HepG2 (cell line): ENCODE results near the gene ADGRB3. TPM values are rescaled to one million over a fixed set of nuclear protein-coding genes. Genes with fewer than 3 reads are reported as not detected.

ENCODE experiments used
- ATAC-seq: fragments of 200-7000 bp; cut with Tn5 transposase; 3 replicates; pipeline ENCODE4 v1.9.1; 2020; ENCODE audit warnings: mild to moderate bottlenecking, moderate library complexity
- BruUV-seq: library from RNA; stranded (reverse); fragments of 400-500 nt; replicated peaks from 2 replicates; lab custom pipeline; 2021; lab: Mats Ljungman, UMichigan
- CTCF ChIA-PET: fragments of 300-600 bp; formaldehyde crosslinking; extraction: SDS; loops from one replicate; lab custom pipeline; 2021; ENCODE audit warnings: low total read pairs, inconsistent platforms, low intra/inter-chr PET ratio; lab: Yijun Ruan, JAX
- POLR2A ChIA-PET: fragments of 350-600 bp; sonication (Branson Sonifier 250); formaldehyde crosslinking; loops from one replicate; lab custom pipeline; 2020; ENCODE audit warnings: antibody characterized with exemption, inconsistent platforms; lab: Yijun Ruan, JAX
- DNase-seq: peaks from one replicate; pipeline ENCODE4 v3.0.0-alpha.2; 2015; ENCODE audit warnings: low spot score
- FAIRE-seq: peaks from 3 replicates; lab custom pipeline; 2011; peaks lifted over from hg19 to GRCh38; lab: Jason Lieb, UNC
- H2AFZ ChIP-seq: one replicate; pipeline ENCODE4 v1.6.1; 2011; ENCODE audit warnings: low read length, inconsistent platforms
- H3K27ac ChIP-seq: fragments of 300-600 bp; 3 replicates; pipeline ENCODE4 v1.8.0; 2011; ENCODE audit warnings: mixed run types, mild to moderate bottlenecking, mixed read lengths, low read length, inconsistent platforms; ENCODE audit not compliant: insufficient read depth; ENCODE audit errors: extremely low read length
- H3K27me3 ChIP-seq, 2 experiments: fragments of 200-600 bp in 1 of 2; 2 replicates in 1 of 2; 3 replicates in 1 of 2; pipeline versions ENCODE4 v1.6.0 to v1.8.0; 2011; ENCODE audit warnings: low read length in 2 of 2, mild to moderate bottlenecking in 2 of 2, moderate library complexity in 2 of 2, inconsistent platforms in 1 of 2; ENCODE audit not compliant: insufficient read depth in 2 of 2, control insufficient read depth in 1 of 2
- H3K36me3 ChIP-seq, 2 experiments: fragments of 200-600 bp in 1 of 2; replicated peaks in 1 of 2; 2 replicates in 1 of 2; 3 replicates in 1 of 2; pipeline versions ENCODE4 v1.5.1 to v1.8.0; 2011; ENCODE audit warnings: low read length in 2 of 2, inconsistent platforms in 1 of 2; ENCODE audit not compliant: insufficient read depth in 2 of 2, control insufficient read depth in 1 of 2
- H3K4me1 ChIP-seq: 2 replicates; pipeline ENCODE4 v1.5.1; 2012; ENCODE audit warnings: low read length, inconsistent platforms; ENCODE audit not compliant: insufficient read depth
- H3K4me2 ChIP-seq: 2 replicates; pipeline ENCODE4 v1.6.0; 2011; ENCODE audit warnings: low read depth, low read length, inconsistent platforms
- H3K4me3 ChIP-seq, 3 experiments: fragments of 200-600 bp in 1 of 3; sonication (generic), shearing (Covaris generic) in 1 of 3; replicated peaks in 1 of 3; 2 replicates each; pipeline ENCODE4 v1.5.1; 2011 to 2016; ENCODE audit warnings: low read length in 3 of 3, inconsistent platforms in 2 of 3, low read depth in 2 of 3, mild to moderate bottlenecking in 2 of 3, control low read depth in 1 of 3, mixed read lengths in 1 of 3; ENCODE audit not compliant: insufficient read depth in 1 of 3
- H3K79me2 ChIP-seq: one replicate; pipeline ENCODE4 v1.6.1; 2011; ENCODE audit warnings: low read length, inconsistent platforms; ENCODE audit not compliant: insufficient read depth
- H3K9ac ChIP-seq: 2 replicates; pipeline ENCODE4 v1.6.0; 2011; ENCODE audit warnings: mild to moderate bottlenecking, low read depth, low read length, inconsistent platforms; ENCODE audit not compliant: insufficient read depth
- H3K9me3 ChIP-seq: 2 replicates; pipeline ENCODE4 v1.5.1; 2012; ENCODE audit warnings: mild to moderate bottlenecking, low read length
- H4K20me1 ChIP-seq: 2 replicates; pipeline ENCODE4 v1.6.0; 2011; ENCODE audit warnings: inconsistent platforms, mild to moderate bottlenecking, low read length, moderate library complexity; ENCODE audit not compliant: insufficient read depth
- BRD4 ChIP-seq: sonication (generic); formaldehyde crosslinking; IDR thresholded peaks from 2 replicates; pipeline ENCODE4 v1.4.0; 2020; ENCODE audit warnings: missing genetic modification reagents
- HHEX ChIP-seq: IDR thresholded peaks from 2 replicates; pipeline ENCODE4 v1.6.1; 2016; ENCODE audit warnings: control low read depth
- KDM3A ChIP-seq: IDR thresholded peaks from 2 replicates; pipeline ENCODE4 v1.6.1; 2018; ENCODE audit warnings: low read depth, missing compliant biosample characterization
- NFE2 ChIP-seq: sonication (generic); formaldehyde crosslinking; IDR thresholded peaks from 2 replicates; pipeline ENCODE4 v1.4.0; 2020; ENCODE audit warnings: missing genetic modification reagents
- RFX5 ChIP-seq: IDR thresholded peaks from 2 replicates; pipeline ENCODE4 v1.6.1; 2011; ENCODE audit warnings: low read depth, low read length, improper control_type of control experiment
- ZFP36L2 ChIP-seq: sonication (generic); formaldehyde crosslinking; IDR thresholded peaks from 2 replicates; pipeline ENCODE4 v1.4.0; 2020; ENCODE audit warnings: missing genetic modification reagents
- ZNF3 ChIP-seq: IDR thresholded peaks from 2 replicates; pipeline ENCODE4 v1.7.0; 2017; ENCODE audit warnings: inconsistent platforms
- ZNF572 ChIP-seq: sonication (generic); formaldehyde crosslinking; IDR thresholded peaks from 2 replicates; pipeline ENCODE4 v1.5.1; 2020; ENCODE audit warnings: mild to moderate bottlenecking, missing genetic modification reagents
- WGBS: methylation state at CpG from one replicate; pipeline ENCODE4 v1.1.6; 2017; ENCODE audit warnings: low lambda C conversion rate; 5-methylcytosine and 5-hydroxymethylcytosine counted together
- in situ Hi-C: cut with HindIII; loops from 2 replicates; pipeline ENCODE4 v1.10.0; 2017; ENCODE audit warnings: low pct_unique_long_range_greater_than_20kb; ENCODE audit not compliant: extremely low pct_ligation_motif_present
- intact Hi-C: fragments of 100-400 bp; cut with micrococcal nuclease; formaldehyde crosslinking; loops from one replicate; pipeline ENCODE4 v1.10.0; 2022; ENCODE audit not compliant: unreplicated experiment
- polyA plus RNA-seq, 8 experiments: library from polyadenylated mRNA; depleted of rRNA in 3 of 8; stranded (reverse) in 7 of 8; unstranded in 1 of 8; fragments of >200 nt; fragmentation: Illumina TruSeq in 4 of 8; extraction: Trizol in 4 of 8; gene quantifications; 2 replicates each; pipeline versions ENCODE4 v1.2.1 to v1.2.3, GENCODE V29; 2011 to 2016; ENCODE audit warnings: low read depth in 4 of 8, missing spikeins in 1 of 8, mixed read lengths in 1 of 8; ENCODE audit not compliant: insufficient read depth in 1 of 8
- total RNA-seq, 5 experiments: library from RNA; depleted of rRNA; stranded (reverse); fragments of >200 nt; fragmentation: Illumina TruSeq; extraction: Trizol; gene quantifications; 2 replicates each; pipeline ENCODE4 v1.2.3, GENCODE V29; 2016; ENCODE audit warnings: low read depth in 1 of 5
- TF ChIP-seq, protein P1 (sequence below): sonication (generic); formaldehyde crosslinking; IDR thresholded peaks from 2 replicates; pipeline ENCODE4 v1.5.1; 2020; ENCODE audit warnings: mild to moderate bottlenecking, missing genetic modification reagents, moderate library complexity
- TF ChIP-seq, protein P2 (sequence below): sonication (generic); formaldehyde crosslinking; IDR thresholded peaks from 2 replicates; pipeline ENCODE4 v1.4.0; 2020; ENCODE audit warnings: missing genetic modification reagents; ENCODE audit errors: not compliant biosample characterization
- TF ChIP-seq, protein P3 (sequence below): sonication (generic); formaldehyde crosslinking; IDR thresholded peaks from 2 replicates; pipeline ENCODE4 v1.4.0; 2020; ENCODE audit warnings: missing genetic modification reagents
- TF ChIP-seq, protein P4 (sequence below): sonication (generic); formaldehyde crosslinking; conservative IDR thresholded peaks from 2 replicates; pipeline ENCODE4 v1.4.0; 2020; ENCODE audit warnings: missing genetic modification reagents
- TF ChIP-seq, protein P5 (sequence below): IDR thresholded peaks from 2 replicates; pipeline ENCODE4 v1.6.1; 2012; ENCODE audit warnings: inconsistent platforms

The ADGRB3 gene
- total and polyA plus RNA-seq, 2 of the 13 experiments (the other 11 are each of a cell fraction or from before 2014, with no cell fraction given) = not detected

DNA sequence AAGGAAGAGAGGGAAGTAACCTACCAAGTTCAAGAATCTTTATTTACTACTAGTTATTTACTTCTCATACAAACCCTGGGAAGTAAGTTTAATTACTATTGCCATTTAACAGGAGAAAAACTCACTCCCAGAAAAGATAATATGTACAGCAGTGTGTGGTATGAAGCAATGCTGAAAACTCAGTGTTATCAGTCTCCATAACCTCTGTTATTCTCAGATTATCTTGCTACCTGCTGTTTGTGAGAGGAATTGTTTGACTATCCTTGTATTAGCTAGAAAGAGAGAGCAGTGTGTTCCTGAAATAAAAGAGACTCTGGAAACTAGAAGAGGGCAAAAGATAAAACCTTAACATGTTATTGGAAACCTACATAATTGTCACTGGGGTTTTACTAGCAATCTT, 38.2 kb downstream of the ADGRB3 start:
- Histone ChIP-seq H3K4me3 (no peak overlapping the region), H3K9ac (no peak overlapping the region), H3K4me1 (no peaks in the 10 kb centered on the region), H3K4me2 (no peak overlapping the region), H3K9me3 (no peaks in the 10 kb centered on the region), H4K20me1 (no peaks in the 10 kb centered on the region), H2AFZ (no peak overlapping the region), H3K79me2 (no peaks in the 10 kb centered on the region), H3K27ac (no peak overlapping the region), H3K36me3 (no peaks in the 10 kb centered on the region), H3K27me3 (no peaks in the 10 kb centered on the region)
- TF ChIP-seq ZNF572 (CRISPR knock-in tag) (no peak), RFX5 (no peak), NFE2 (CRISPR knock-in tag) (no peak)
- TF ChIP-seq, protein P1, sequence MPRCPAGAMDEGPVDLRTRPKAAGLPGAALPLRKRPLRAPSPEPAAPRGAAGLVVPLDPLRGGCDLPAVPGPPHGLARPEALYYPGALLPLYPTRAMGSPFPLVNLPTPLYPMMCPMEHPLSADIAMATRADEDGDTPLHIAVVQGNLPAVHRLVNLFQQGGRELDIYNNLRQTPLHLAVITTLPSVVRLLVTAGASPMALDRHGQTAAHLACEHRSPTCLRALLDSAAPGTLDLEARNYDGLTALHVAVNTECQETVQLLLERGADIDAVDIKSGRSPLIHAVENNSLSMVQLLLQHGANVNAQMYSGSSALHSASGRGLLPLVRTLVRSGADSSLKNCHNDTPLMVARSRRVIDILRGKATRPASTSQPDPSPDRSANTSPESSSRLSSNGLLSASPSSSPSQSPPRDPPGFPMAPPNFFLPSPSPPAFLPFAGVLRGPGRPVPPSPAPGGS = no peak
- CTCF ChIA-PET = no interaction called here
- in situ Hi-C loops (no loop called here), intact Hi-C loops (no loop called here)
- no peak for ATAC-seq
- POLR2A ChIA-PET = no interaction called here
- no peak for FAIRE-seq
- DNase-seq = no peak
- BruUV-seq = no TSS peak

DNA sequence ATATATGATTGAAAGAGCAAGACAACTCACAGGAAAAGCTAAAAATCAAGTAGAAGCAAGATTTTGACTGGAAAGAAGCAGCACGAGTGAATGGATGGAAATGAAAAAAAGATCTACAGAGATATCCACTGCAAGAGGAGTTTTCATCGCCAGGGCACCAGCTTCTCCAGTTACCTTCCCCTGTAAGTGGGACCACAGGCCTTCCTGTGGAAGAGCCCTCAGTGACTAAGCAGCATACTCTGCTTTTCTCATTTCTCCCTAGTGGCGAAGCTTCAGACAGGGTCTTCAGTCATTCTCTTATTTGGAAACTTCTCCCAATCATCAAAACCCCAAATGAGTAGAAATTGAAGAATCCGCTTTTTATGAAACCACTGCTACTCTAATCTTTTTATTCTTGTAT, 40.5 kb downstream of the ADGRB3 start:
- intact Hi-C loops = no loop called here
- ATAC-seq (no peak), DNase-seq (no peak), FAIRE-seq (no peak)
- in situ Hi-C loops = no loop called here
- no TSS peak for BruUV-seq
- H2AFZ ChIP-seq = no peak overlapping the region
- no peaks in the 10 kb centered on the region for H3K36me3 ChIP-seq
- H3K9ac ChIP-seq = no peak overlapping the region
- H3K27me3 ChIP-seq = no peaks in the 10 kb centered on the region
- WGBS = 23% methylated on average over 4 of the region's 4 CpGs
- no peaks in the 10 kb centered on the region for H3K4me1 ChIP-seq
- H3K4me3 ChIP-seq = no peak overlapping the region
- no peak overlapping the region for H3K4me2 ChIP-seq
- CTCF ChIA-PET = no interaction called here
- POLR2A ChIA-PET = no interaction called here
- no peaks in the 10 kb centered on the region for H3K79me2 ChIP-seq
- no peaks in the 10 kb centered on the region for H4K20me1 ChIP-seq
- no peaks in the 10 kb centered on the region for H3K9me3 ChIP-seq
- no peak overlapping the region for H3K27ac ChIP-seq
- TF ChIP-seq KDM3A (CRISPR knock-in tag) (no peak), ZFP36L2 (CRISPR knock-in tag) (no peak), BRD4 (CRISPR knock-in tag) (no peak), ZNF3 (CRISPR knock-in tag) (no peak), HHEX (no peak)
- TF ChIP-seq, protein P2, sequence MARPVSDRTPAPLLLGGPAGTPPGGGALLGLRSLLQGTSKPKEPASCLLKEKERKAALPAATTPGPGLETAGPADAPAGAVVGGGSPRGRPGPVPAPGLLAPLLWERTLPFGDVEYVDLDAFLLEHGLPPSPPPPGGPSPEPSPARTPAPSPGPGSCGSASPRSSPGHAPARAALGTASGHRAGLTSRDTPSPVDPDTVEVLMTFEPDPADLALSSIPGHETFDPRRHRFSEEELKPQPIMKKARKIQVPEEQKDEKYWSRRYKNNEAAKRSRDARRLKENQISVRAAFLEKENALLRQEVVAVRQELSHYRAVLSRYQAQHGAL (CRISPR knock-in tag) = no peak
- TF ChIP-seq, protein P3, sequence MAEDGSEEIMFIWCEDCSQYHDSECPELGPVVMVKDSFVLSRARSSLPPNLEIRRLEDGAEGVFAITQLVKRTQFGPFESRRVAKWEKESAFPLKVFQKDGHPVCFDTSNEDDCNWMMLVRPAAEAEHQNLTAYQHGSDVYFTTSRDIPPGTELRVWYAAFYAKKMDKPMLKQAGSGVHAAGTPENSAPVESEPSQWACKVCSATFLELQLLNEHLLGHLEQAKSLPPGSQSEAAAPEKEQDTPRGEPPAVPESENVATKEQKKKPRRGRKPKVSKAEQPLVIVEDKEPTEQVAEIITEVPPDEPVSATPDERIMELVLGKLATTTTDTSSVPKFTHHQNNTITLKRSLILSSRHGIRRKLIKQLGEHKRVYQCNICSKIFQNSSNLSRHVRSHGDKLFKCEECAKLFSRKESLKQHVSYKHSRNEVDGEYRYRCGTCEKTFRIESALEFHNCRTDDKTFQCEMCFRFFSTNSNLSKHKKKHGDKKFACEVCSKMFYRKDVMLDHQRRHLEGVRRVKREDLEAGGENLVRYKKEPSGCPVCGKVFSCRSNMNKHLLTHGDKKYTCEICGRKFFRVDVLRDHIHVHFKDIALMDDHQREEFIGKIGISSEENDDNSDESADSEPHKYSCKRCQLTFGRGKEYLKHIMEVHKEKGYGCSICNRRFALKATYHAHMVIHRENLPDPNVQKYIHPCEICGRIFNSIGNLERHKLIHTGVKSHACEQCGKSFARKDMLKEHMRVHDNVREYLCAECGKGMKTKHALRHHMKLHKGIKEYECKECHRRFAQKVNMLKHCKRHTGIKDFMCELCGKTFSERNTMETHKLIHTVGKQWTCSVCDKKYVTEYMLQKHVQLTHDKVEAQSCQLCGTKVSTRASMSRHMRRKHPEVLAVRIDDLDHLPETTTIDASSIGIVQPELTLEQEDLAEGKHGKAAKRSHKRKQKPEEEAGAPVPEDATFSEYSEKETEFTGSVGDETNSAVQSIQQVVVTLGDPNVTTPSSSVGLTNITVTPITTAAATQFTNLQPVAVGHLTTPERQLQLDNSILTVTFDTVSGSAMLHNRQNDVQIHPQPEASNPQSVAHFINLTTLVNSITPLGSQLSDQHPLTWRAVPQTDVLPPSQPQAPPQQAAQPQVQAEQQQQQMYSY = no peak
- TF ChIP-seq, protein P4, sequence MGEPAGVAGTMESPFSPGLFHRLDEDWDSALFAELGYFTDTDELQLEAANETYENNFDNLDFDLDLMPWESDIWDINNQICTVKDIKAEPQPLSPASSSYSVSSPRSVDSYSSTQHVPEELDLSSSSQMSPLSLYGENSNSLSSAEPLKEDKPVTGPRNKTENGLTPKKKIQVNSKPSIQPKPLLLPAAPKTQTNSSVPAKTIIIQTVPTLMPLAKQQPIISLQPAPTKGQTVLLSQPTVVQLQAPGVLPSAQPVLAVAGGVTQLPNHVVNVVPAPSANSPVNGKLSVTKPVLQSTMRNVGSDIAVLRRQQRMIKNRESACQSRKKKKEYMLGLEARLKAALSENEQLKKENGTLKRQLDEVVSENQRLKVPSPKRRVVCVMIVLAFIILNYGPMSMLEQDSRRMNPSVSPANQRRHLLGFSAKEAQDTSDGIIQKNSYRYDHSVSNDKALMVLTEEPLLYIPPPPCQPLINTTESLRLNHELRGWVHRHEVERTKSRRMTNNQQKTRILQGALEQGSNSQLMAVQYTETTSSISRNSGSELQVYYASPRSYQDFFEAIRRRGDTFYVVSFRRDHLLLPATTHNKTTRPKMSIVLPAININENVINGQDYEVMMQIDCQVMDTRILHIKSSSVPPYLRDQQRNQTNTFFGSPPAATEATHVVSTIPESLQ (CRISPR knock-in tag) = no peak
- TF ChIP-seq, protein P5, sequence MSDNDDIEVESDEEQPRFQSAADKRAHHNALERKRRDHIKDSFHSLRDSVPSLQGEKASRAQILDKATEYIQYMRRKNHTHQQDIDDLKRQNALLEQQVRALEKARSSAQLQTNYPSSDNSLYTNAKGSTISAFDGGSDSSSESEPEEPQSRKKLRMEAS = no peak
